ENCODE measurements around the gene EEF1AKMT2. TPM values are rescaled to one million over a fixed set of nuclear protein-coding genes. Genes with fewer than 3 reads are reported as not detected.

The EEF1AKMT2 gene
- total RNA-seq, 1 experiment from 2014 or later, result 21.6 TPM

- TF ChIP-seq ZSCAN18 (CRISPR knock-in tag; IDR thresholded peaks at IDR 0.05), result no peak
Observed at GRCh38 chr10:124708246-124708779, 83.4 kb downstream of the EEF1AKMT2 start (continued).

Other genes with a start within 250 kb of the EEF1AKMT2 start
- 18.7 to 21.3 TPM (median 19.9 TPM) in 3 replicates for gene FAM53B, start 47.5 kb downstream of the EEF1AKMT2 start, total RNA-seq (2021)
- gene ABRAXAS2, start 9.9 kb upstream of the EEF1AKMT2 start, total RNA-seq (2021), result 14.0 to 14.8 TPM (median 14.6 TPM) in 3 replicates
- 13.9 to 15.9 TPM (median 15.3 TPM) in 3 replicates for gene ZRANB1, start 150.2 kb upstream of the EEF1AKMT2 start, total RNA-seq (2021)

Data from WTC11 (cell line).